Stimulated activated CD4-positive, alpha-beta T cell treated with anti-CD3 and anti-CD28 coated beads, Interleukin-15, amount 100 ng/mL, for 1 hour (primary cell): Measurements from ENCODE around the gene TAF9B.
A peak's percentile ranks its signal among the peaks of the same experiment; 100 is the strongest.
"Not testable (repeated sequence)": the region's sequence is repeated elsewhere in the genome, so short reads cannot be mapped to it uniquely, and the experiment has no call there.

Source experiments
- DNase-seq, 2 donors: peaks; one replicate each; pipeline ENCODE4 v3.0.0-alpha.2; 2020; ENCODE audit warnings: low read depth in 1 of 2, low spot score in 1 of 2

The TAF9B gene

DNA sequence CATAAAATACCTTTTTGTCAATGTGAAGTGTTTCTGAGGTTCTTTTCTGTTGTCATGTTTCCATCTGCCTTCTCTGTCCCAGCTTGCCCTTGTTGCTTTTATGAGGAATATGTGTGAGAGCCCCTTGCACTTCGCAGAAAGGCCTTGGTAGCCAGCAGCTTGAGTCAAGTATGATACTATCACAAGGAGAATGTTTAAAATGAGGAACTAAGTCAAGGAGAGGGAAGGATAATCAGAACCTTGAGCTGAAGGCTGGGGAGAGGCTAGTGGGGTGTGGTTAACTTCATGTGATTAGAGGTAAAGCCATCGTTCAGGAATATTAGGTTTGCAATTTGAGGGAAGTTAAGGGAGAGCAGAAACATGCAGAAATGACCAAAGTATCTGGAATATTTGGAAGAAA lies 22.7 kb downstream of the TAF9B start:
- DNase-seq: no peak

DNA sequence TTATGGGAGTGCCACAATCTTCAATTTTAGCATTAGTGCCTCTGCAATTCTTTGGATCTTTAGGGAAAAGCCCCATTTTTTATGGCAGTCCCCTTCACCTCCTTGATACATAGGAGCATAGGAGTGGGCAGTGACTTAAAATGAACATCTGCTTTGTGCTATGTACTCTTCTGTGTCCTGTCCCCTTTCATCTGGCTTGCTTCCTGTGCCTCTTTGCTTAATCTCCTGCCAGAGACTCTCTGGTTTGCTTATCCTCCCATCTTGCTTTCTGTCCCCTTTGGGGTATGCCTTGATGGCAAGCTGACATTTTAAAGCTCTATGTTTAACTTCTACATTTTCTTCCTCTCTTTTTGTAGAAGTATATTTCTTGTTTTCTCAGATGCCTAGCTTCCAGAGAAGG lies 23.1 kb downstream of the TAF9B start:
- no peak for DNase-seq

DNA sequence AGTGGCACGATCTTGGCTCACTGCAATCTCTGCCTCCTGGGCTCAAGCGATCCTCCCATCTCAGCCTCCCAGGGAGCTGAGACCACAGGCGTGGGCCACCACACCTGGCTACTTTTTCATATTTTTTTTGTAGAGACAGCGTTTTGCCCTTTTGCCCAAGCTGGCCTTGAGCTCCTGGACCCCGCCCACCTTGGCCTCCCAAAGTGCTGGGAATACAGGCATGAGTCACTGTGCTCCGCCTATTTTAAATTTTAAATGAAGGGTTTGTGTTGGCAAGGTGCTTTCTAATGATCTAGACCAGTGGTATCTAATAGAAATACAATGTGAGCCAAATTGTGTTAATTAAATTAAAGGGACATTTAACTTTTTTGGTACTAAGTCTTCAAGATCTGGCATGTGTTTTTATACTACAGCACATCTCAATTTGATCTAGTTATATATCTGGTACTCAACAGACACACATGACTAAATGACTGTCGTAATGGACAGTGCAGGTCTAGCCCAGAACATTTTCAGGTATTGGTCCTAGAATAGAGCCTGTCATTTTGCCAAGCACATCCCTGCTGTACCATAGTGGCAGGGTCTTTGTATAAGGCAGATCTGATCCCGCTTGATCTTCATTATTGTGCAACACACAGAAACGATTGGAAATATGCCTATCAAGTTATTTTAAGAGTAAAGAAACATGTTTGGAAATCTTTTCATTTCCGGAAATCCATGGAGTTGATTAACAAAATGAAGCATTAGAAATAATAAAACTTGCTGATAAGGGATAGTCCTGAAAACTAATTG lies 28.1 kb downstream of the TAF9B start:
- DNase-seq: no peak

DNA sequence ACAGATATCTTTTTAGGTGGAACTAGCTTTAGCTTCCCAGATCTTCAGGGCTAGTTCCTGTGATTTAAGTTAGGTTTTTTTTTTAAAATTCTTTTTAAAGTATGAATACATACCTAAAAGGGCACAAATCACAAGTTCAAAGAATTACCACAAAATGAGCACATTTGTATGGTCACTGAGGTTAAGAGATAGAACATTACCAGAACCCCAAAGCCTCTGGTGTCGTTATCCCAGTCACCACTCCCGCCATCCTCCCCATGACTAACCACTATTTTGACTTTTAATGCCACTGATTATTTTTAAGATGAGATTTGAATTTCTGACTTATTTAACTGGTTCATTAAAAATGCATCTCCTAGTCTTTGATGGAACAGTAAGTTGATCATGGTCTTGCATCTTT lies 30.0 kb downstream of the TAF9B start:
- DNase-seq: no peak

DNA sequence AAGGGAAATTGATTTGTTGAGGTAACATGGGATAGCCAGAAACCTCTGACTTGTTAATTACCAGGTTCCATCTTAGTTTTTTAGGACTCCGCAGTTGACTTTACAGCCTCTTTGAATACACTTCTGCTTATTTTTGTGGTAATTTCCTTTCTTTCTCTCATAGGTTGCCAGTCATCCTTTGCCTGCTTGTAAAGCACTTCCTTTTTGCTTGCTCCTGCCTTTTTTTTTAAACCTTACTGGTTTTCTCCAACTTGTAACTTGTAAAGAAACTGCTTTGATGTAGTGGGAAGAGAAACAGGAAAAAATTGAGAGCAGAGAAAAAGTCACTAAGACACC lies 32.8 kb downstream of the TAF9B start:
- DNase-seq: no peak

DNA sequence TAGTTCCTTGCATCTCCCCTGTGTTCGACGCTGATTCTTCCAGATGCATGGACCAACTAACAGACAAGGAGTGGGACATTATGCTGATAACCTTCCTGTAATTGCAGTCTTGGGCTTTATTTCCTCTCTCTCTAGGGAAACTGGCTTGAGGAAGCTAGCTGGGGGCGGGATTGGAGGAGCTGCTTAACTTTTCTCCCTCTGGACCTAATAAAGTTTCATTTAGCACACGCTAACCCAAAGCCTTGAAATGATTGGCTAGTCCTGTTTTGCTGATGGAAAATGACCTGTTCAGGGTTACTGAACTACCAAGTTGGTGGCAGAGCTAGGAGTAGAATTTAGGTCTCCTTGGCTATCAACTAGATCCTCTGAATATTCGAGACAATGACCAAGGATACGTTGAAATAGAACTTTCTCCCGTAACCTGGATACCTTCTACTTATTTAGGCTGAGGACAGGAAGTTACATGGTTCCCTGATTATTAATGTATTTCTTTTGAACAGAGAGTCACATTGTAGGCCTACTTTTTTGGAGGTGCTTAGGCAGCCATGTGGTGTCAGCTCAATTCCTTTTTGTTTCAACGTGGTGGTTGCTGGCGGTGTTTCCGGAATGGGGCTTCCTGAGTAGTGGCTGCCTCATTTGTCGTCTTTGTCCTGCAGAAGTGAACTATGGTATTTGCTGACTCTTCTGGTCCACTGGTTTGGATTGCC lies 33.4 kb downstream of the TAF9B start:
- no peak for DNase-seq

DNA sequence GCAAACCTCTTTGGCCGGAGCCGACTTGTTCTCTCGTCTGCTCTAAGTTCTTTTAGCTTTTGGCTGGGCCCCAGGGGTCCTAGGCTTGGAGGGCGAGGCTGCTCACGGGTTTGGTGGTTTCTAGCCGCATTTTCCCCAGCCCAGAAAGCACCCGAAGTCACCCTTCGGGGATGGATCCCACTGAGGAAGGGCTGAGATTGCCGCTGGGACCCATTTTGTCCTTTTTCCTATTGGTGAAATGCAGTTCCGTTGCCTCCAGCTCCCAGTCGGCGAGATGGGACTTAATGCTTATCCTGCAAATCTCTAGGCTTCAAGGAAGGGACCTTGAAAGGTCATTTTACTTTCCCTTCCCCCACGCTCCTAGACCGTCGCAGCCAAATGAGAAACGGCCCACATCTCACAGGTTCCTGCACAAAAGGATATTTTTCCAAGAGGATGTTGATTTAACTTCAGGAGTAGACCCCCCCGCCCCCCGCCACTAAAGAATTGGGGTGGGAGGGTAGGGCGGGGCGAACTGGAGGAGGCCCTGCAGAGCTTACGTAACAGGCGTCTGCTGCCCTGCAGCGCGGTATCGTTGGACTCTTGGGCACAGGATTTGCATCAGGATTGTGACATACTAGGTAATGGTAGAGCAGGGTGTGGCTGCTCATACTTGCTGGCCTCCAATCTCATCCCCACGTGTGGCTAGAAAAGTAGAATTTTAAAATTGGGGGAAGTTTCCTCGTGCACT lies 34.8 kb downstream of the TAF9B start:
- DNase-seq: peak in 1 of 2 donors; percentile 9

DNA sequence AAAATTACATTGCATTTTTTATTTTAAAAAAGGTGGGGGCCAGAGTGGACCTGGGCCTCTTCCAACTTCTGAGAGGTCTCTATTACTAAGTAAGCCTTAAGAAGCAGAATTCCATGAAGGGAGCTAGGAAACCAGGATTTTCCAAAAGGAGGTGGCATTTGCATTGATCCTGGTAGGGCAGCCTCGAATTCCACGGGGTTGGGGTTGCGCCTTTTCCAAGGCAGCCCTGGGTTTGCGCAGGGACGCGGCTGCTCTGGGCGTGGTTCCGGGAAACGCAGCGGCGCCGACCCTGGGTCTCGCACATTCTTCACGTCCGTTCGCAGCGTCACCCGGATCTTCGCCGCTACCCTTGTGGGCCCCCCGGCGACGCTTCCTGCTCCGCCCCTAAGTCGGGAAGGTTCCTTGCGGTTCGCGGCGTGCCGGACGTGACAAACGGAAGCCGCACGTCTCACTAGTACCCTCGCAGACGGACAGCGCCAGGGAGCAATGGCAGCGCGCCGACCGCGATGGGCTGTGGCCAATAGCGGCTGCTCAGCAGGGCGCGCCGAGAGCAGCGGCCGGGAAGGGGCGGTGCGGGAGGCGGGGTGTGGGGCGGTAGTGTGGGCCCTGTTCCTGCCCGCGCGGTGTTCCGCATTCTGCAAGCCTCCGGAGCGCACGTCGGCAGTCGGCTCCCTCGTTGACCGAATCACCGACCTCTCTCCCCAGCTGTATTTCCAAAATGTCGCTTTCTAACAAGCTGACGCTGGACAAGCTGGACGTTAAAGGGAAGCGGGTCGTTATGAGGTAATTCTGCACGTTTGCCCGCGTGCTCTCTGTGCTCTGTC lies 35.6 kb downstream of the TAF9B start, which contains the start of gene PGK1:
TSS of gene PGK1 (plus strand) at position 626 of the 824 bp plus-strand sequence. CDS start at position 719, 93 bp downstream.
- DNase-seq: peak; percentile 82 to 83

DNA sequence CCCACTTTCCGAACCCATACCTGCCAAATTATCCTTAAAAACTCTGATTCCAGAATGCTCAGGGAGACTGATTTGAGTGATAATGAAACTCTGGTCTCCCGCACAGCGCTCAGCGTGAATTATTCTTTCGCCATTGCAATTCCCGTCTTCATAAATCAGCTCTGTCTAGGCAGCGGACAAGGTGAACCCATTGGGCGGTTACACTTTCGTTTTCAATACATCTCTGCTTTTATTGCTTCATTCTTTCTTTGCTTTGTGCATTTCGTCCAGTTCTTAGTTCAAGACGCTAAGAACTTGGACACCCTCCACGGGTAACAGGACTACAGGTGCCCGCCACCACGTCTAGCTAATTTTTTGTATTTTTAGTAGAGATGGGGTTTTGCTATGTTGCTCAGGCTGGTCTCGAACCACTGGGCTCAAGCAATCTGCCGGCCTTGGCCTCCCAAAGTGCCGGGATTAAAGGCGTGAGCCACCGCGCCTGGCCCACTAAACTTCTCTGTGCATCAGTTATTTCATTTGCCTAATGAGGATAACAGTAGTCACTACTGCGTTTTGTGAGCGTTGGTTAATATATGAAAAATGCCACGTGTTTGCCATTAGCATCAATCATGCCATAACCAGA lies 36.3 kb downstream of the TAF9B start:
- no peak for DNase-seq

DNA sequence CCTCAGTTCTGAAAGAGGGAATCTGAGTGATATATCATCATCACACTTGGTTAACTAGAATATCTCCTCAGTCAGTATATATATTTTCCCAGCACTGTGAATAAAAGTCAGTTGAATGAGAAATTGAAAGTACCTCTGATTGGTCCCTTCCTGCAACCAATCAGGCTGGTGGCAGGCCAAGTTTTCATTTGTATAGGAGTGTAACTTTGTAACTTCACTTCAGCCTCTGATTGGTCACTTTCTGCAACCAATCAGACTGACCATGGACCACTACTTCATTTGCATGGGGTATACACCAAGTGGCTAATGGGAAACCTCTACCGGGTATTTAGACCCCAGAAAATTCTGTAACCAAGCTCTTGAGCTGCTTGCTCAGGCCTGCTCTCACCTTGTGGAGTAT lies 37.4 kb downstream of the TAF9B start:
- DNase-seq: no peak

DNA sequence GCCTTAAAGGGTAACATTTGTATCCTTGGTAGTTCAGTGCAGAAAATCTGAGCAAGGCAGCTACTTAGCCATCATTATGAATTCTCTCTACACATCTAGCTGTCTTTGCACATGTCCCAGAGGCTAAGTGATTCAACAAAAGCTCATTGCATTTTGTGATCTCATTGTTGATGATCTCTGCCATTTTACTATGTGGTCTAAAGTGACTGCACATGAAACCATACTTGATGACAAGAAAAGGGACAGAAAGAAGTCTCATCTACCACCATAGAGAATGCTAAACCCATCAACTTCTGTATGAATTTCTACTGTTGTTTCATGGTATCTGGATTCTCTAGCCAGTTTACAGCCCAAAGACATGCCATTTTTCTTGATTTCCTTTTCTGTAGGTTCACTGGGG lies 41.3 kb downstream of the TAF9B start:
- no peak for DNase-seq

DNA sequence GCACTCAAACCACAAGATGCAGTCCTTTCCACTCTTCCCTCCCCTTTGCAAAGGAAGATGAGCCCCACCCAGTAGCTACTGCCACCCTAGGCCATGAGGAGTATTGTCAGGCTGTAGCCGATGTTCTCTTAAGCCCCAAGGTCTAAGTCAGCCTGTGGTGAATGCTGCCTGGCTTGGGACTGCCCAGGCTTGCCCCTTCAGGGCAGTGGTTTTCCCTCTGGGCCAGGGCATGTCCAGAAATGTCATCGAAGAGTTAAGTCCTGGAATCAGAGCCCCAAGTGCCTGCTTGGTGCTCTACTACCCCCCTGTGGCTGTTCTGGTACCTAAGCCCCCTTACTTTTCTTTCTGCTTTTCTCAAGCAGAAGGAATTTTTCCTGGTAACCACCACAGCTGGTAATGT lies 47.2 kb downstream of the TAF9B start:
- DNase-seq: no peak

DNA sequence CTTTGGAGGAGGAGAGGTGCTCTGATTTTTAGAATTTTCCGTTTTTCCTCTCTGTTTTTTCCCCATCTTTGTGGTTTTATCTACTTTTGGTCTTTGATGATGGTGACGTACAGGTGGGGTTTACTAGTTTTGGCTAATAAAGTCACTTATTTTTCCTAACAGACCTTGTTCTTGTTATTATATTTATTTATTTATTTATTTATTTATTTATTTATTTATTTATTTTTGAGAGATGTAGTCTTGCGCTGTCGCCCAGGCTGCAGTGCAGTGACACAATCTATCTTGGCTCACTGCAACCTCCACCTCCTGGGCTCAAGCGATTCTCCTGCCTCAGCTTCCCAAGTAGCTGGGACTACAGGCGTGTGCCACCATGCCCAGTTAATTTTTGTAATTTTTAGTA lies 58.0 kb downstream of the TAF9B start:
- not testable (repeated sequence) for DNase-seq
